HL-60 (cell line): ENCODE results near the gene TRABD2B.

ENCODE experiments used
- POLR2AphosphoS5 ChIP-seq: IDR thresholded peaks from 2 replicates; pipeline ENCODE4 v1.6.1; 2012; ENCODE audit warnings: low read depth
- TF ChIP-seq, protein P1 (sequence below): IDR thresholded peaks from one replicate; pipeline ENCODE4 v1.5.1; 2011; ENCODE audit warnings: low read length, control low read depth, inconsistent platforms; ENCODE audit not compliant: insufficient read depth

GRCh38 chr1:47875831-47876586 is 121.2 kb downstream of the TRABD2B start:
- TF ChIP-seq POLR2AphosphoS5 = no peak
- TF ChIP-seq, protein P1, sequence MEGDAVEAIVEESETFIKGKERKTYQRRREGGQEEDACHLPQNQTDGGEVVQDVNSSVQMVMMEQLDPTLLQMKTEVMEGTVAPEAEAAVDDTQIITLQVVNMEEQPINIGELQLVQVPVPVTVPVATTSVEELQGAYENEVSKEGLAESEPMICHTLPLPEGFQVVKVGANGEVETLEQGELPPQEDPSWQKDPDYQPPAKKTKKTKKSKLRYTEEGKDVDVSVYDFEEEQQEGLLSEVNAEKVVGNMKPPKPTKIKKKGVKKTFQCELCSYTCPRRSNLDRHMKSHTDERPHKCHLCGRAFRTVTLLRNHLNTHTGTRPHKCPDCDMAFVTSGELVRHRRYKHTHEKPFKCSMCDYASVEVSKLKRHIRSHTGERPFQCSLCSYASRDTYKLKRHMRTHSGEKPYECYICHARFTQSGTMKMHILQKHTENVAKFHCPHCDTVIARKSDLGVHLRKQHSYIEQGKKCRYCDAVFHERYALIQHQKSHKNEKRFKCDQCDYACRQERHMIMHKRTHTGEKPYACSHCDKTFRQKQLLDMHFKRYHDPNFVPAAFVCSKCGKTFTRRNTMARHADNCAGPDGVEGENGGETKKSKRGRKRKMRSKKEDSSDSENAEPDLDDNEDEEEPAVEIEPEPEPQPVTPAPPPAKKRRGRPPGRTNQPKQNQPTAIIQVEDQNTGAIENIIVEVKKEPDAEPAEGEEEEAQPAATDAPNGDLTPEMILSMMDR = no peak
